Measurements from ENCODE around the gene SOBP. TPM values are rescaled to one million over a fixed set of nuclear protein-coding genes. Genes with fewer than 3 reads are reported as not detected.

The SOBP gene
- total and polyA plus RNA-seq, 8 donors: 0.58 to 16.9 (median 4.4) TPM

GRCh38 chr6:107648983-107649382 lies 159.1 kb downstream of the SOBP start:
- WGBS, 5 donors: 86 to 100% (median 100%) methylated on average over 1 of the region's 1 CpG
- Histone ChIP-seq H3K9me3 (no peaks in the 10 kb centered on the region), H3K27me3 (no peaks in the 10 kb centered on the region), H3K27ac (no peak overlapping the region), H3K36me3 (no peaks in the 10 kb centered on the region), H3K4me3 (no peak overlapping the region), H3K4me1 (peaks cover 0 to 13% (median 5%) of the 10 kb centered on the region in 4 donors)
- no peak for DNase-seq
- intact Hi-C loops (cut with DNase I; ENCODE audit: low total_unique reads): no loop called here
- TF ChIP-seq POLR2A (IDR thresholded peaks at IDR 0.05) (no peak), EP300 (IDR thresholded peaks at IDR 0.05) (no peak), POLR2AphosphoS5 (IDR thresholded peaks at IDR 0.05) (no peak), CTCF (IDR thresholded peaks at IDR 0.05) (no peak)

DNA sequence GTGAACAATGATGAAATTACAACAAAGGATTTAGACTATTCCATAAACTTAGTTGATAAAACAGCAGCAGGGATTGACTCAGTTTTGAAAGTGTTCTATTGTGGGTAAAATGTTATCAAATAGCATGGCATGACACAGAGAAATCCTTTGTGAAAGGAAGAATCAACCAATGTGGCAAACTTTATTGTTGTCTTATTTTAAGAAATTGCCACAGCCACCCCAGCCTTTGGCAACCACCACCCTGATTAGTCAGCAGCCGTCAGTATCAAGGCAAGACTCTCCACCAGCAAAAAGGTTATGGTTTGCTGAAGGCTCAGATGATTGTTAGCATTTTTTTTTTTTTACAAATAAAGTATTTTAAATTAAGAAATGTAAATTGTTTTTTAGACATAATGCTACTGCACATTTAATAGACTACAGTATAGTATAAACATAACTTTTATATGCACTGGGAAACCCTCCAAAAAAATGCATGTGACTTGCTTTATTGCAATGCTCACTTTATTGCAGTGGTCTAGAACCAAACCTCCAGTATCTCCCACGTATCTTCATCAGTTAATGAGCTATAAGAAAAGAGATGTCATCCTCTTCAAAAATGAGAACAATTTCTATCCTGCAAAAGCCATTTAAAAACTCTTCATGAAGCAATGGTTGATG lies 162.7 kb downstream of the SOBP start:
- Histone ChIP-seq H3K27me3 (no peaks in the 10 kb centered on the region), H3K36me3 (no peaks in the 10 kb centered on the region), H3K4me1 (peaks cover 0 to 13% (median 2%) of the 10 kb centered on the region in 4 donors), H3K9me3 (no peaks in the 10 kb centered on the region), H3K27ac (no peak overlapping the region), H3K4me3 (no peak overlapping the region)
- intact Hi-C loops (cut with DNase I; ENCODE audit: low total_unique reads): no loop called here
- no peak for TF ChIP-seq POLR2AphosphoS5 (IDR thresholded peaks at IDR 0.05)
- TF ChIP-seq CTCF (IDR thresholded peaks at IDR 0.05): no peak
- no peak for TF ChIP-seq EP300 (IDR thresholded peaks at IDR 0.05)
- no peak for TF ChIP-seq POLR2A (IDR thresholded peaks at IDR 0.05)
- no peak for DNase-seq
- 80 to 90% (median 82%) methylated on average over 2 of the region's 2 CpGs for WGBS, 5 donors

- H3K27ac ChIP-seq: no peak overlapping the region
- H3K4me1 ChIP-seq: peaks cover 0 to 19% (median 5%) of the 10 kb centered on the region in 4 donors
- H3K4me3 ChIP-seq: no peak overlapping the region
- 84 to 95% (median 90%) methylated on average over 10 of the region's 10 CpGs for WGBS, 5 donors
- intact Hi-C loops (cut with DNase I; ENCODE audit: low total_unique reads): no loop called here
- DNase-seq: no peak
- H3K9me3 ChIP-seq: no peaks in the 10 kb centered on the region
- no peak for TF ChIP-seq CTCF (IDR thresholded peaks at IDR 0.05)
- no peak for TF ChIP-seq POLR2A (IDR thresholded peaks at IDR 0.05)
- H3K36me3 ChIP-seq: no peaks in the 10 kb centered on the region
- no peaks in the 10 kb centered on the region for H3K27me3 ChIP-seq
These were observed 163.3 kb downstream of the SOBP start for GRCh38 chr6:107653183-107653580.

DNA sequence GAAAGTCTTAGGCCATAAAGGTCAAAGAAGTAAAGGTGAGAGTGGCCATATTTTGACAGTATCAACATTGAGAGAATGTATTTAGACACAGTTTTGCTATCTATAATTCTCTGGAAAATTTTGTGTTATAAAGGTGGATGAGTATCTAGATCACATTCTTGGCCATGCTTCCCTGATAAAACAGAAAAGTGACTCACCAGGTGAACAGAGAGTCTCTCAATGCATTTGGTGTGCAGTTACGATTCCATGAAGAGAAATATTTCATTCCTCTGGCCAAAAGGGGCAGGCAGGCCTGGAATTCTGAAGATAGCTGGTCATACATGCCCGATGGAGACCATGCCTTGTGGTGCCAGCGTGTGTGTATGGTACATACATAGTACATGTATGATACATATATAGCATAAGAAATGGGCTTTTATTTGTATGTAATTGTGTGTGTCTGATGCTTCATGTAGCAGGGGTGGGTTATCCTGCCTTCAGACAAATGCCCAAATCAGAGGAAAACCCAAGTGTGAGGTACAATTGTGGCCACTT lies 164.0 kb downstream of the SOBP start:
- intact Hi-C loops (cut with DNase I; ENCODE audit: low total_unique reads): no loop called here
- Histone ChIP-seq H3K9me3 (no peaks in the 10 kb centered on the region), H3K4me1 (peaks cover 0 to 26% (median 5%) of the 10 kb centered on the region in 4 donors), H3K27ac (no peak overlapping the region), H3K27me3 (no peaks in the 10 kb centered on the region), H3K4me3 (no peak overlapping the region), H3K36me3 (no peaks in the 10 kb centered on the region)
- no peak for DNase-seq
- 81 to 92% (median 87%) methylated on average over 3 of the region's 3 CpGs for WGBS, 5 donors
- TF ChIP-seq CTCF (IDR thresholded peaks at IDR 0.05) (no peak), EP300 (IDR thresholded peaks at IDR 0.05) (no peak), POLR2A (IDR thresholded peaks at IDR 0.05) (no peak), POLR2AphosphoS5 (IDR thresholded peaks at IDR 0.05) (no peak)
